Measurements from ENCODE around the gene CXorf58.
"Not testable (repeated sequence)": the region's sequence is repeated elsewhere in the genome, so short reads cannot be mapped to it uniquely, and the experiment has no call there.

DNA sequence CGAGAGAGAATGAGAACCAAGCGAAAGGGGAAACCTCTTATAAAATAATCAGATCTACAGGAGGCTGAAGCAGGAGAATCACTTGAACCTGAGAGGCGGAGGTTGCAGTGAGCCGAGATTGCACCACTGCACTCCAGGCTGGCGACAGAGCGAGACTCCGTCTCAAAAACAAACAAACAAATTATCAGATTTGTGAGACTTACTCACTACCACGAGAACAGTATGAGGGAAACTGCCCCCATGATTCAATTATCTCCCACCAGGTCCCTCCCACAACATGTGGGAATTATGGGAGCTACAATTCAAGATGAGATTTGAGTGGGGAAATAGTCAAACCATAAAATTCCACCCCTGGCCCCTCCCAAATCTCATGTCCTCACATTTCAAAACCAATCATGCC, 57.8 kb downstream of the CXorf58 start:
- TF ChIP-seq EP300, POLR2A, POLR2AphosphoS5 (IDR thresholded peaks at IDR 0.05): not testable (repeated sequence)
- TF ChIP-seq, protein P1, sequence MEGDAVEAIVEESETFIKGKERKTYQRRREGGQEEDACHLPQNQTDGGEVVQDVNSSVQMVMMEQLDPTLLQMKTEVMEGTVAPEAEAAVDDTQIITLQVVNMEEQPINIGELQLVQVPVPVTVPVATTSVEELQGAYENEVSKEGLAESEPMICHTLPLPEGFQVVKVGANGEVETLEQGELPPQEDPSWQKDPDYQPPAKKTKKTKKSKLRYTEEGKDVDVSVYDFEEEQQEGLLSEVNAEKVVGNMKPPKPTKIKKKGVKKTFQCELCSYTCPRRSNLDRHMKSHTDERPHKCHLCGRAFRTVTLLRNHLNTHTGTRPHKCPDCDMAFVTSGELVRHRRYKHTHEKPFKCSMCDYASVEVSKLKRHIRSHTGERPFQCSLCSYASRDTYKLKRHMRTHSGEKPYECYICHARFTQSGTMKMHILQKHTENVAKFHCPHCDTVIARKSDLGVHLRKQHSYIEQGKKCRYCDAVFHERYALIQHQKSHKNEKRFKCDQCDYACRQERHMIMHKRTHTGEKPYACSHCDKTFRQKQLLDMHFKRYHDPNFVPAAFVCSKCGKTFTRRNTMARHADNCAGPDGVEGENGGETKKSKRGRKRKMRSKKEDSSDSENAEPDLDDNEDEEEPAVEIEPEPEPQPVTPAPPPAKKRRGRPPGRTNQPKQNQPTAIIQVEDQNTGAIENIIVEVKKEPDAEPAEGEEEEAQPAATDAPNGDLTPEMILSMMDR (IDR thresholded peaks at IDR 0.05) = not testable (repeated sequence)
